HFF-Myc (cell line): ENCODE measurements around the gene C1orf210.

Experiments used
- DNase-seq: peaks from one replicate; pipeline ENCODE4 v3.0.0-alpha.2; 2011; ENCODE audit warnings: low read depth; ENCODE audit errors: extremely low read depth
- H3K4me3 ChIP-seq: replicated peaks from 2 replicates; pipeline ENCODE4 v1.5.1; 2011; ENCODE audit warnings: low read depth, mild to moderate bottlenecking, control low read depth, low read length
- TF ChIP-seq, protein P1 (sequence below): IDR thresholded peaks from 2 replicates; pipeline ENCODE4 v1.5.1; 2012; ENCODE audit warnings: mild to moderate bottlenecking, low read depth, low read length, control low read depth; ENCODE audit errors: missing control alignments

C1orf210 gene

DNA sequence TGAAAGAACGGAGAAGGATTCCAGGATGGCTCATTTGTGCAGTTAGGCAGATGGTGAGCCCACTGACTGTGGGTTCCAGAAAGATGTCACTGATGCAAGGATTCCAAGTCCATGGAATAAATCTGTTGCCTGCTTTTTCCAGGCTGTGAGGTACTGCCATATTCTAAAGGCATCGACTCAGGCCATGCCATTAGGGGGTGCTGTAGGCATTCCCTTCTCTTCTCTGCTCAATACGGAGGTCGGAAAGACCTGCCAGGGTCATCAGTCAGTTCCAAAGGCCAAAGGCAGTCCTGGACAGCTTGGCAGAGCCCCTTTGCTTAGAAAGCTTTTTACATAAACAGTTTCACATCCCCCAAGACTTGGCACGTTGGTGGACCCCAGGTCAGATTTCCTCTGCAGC, 47.3 kb downstream of the C1orf210 start:
- TF ChIP-seq, protein P1, sequence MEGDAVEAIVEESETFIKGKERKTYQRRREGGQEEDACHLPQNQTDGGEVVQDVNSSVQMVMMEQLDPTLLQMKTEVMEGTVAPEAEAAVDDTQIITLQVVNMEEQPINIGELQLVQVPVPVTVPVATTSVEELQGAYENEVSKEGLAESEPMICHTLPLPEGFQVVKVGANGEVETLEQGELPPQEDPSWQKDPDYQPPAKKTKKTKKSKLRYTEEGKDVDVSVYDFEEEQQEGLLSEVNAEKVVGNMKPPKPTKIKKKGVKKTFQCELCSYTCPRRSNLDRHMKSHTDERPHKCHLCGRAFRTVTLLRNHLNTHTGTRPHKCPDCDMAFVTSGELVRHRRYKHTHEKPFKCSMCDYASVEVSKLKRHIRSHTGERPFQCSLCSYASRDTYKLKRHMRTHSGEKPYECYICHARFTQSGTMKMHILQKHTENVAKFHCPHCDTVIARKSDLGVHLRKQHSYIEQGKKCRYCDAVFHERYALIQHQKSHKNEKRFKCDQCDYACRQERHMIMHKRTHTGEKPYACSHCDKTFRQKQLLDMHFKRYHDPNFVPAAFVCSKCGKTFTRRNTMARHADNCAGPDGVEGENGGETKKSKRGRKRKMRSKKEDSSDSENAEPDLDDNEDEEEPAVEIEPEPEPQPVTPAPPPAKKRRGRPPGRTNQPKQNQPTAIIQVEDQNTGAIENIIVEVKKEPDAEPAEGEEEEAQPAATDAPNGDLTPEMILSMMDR: peak; percentile 78

DNA sequence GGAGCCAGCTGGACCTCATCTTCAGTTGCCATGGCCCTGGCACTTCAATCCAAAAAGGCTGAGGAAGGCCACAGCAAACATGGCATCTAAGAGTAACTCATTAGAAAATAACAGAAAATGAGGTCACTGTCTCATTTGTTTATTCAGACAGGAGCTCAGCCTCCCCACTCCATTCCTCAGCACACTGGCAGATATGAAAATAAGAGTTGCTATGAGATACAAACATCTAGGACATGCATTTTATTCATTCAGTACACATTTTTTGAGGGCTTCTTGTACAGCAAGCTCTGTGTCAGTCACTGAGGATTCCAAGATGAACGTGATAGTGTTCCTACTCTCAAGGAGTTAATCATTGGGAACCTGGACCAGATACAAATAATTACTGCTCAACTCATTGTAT, 48.3 kb downstream of the C1orf210 start:
- no peak overlapping the region for H3K4me3 ChIP-seq
- no peak for DNase-seq
- TF ChIP-seq, protein P1: no peak

More for the DNA sequence above, 47.3 kb downstream of the C1orf210 start:
- no peak overlapping the region for H3K4me3 ChIP-seq
- peak; percentile 41 for DNase-seq

DNA sequence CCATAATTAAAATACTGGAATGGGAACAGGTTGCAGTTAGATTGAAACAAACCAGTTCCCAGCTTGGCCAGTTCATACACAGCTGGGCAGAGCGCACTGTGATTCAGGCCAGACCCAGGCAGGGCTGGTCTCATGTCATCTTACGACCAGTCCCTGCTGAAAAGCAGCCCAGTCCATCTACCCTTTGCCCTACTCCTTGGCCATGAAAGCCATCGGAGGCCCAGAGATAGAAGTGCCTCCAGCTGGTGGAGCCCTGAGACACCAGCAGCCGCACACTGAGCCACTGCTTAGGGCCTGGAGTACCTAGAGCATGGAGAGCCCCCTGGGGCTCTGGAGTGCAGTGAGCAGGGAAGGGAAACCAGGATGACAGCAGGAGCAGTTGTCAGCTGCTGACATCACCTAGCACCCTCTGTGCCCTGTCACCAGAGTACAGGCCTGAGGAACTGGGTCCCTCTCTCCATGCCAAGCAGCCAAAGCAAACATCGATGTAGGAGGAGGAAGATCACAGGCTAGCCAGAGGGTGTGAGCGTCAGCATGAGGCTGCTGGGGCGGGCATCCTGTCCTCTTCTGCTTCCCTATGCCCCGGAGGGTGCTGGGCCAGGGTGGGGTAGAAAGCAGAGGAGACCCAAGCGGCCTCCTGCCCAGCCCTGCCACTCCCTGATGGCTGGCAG, 49.8 kb downstream of the C1orf210 start:
- TF ChIP-seq, protein P1: no peak
- no peak overlapping the region for H3K4me3 ChIP-seq
- no peak for DNase-seq

DNA sequence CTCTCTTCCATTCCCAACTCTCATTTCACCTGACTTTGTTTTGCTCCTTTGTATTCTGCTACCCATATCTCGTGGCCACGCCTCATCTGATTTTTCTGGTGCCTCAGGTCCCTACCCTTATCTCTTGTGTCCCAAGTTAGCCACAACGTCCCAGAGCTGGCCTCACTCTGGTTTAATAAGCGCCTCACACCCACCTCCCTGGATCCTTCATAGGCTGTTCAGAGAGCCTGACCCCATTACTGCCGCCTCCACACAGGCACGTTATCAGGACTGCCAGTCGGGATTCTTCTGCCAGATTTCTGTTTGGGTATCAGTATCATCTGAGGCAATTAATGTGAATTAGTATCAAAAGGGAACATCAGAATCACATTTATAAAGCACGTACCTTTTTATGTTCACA, 50.3 kb downstream of the C1orf210 start:
- TF ChIP-seq, protein P1: no peak
- H3K4me3 ChIP-seq: no peak overlapping the region
- DNase-seq: no peak

DNA sequence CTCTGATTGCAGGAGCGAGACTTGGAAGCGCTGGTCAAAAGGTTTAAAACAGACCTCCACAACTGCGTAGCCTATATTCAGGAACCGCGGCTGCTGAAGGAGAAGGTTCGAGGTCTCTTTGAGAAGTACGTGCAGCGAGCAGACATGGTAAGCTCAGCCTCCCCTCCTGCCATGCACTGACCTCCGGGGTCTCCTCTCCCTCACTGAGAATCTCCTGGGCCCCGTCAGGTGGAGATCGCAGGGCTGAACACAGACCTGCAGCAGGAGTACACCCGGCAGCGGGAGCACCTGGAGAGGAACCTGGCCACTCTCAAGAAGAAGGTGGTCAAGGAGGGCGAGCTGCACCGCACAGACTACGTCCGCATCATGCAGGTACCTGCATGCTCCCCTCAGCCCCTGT, 51.1 kb downstream of the C1orf210 start:
- H3K4me3 ChIP-seq: no peak overlapping the region
- TF ChIP-seq, protein P1: no peak
- DNase-seq: no peak

DNA sequence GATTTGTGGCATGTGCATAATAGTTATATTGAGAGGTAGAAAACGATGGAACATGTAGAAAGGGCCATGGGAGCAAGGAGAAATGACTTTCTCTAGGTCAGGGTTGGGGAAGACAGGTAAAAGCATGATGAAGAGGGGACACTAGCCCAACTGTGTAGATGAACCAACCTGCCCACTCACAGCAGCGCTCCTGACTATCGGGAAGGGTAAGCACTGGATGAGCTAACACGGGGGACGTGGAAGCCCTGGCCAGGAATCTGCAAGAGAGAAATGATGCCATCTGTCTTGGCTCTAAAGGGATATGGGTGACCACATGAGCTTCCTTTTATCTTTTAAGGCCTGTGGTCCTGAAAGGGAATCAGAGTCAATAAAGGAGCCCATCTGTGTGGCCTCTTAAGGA, 51.8 kb downstream of the C1orf210 start:
- DNase-seq: no peak
- TF ChIP-seq, protein P1: no peak
- H3K4me3 ChIP-seq: no peak overlapping the region

DNA sequence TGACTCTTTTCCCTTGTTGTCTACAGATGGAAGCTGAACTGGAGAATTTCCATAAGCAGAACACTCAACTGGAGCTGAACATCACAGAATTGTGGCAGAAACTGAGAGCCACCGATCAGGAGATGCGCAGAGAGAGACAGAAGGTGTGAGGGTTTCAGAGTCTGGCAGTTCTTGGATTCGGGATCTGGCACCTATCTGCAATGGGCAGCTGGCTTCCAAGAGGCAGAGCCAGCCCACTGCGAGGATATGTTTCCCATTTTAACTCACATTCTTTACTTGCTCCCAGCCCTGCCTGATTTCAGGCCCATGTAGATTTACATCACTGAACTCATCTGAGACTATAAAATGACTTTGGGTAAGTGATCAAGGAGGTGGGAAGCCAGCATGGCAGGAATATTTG, 52.9 kb downstream of the C1orf210 start:
- TF ChIP-seq, protein P1: no peak
- H3K4me3 ChIP-seq: no peak overlapping the region
- no peak for DNase-seq
